Breast epithelium (tissue), 3 donors: ENCODE results near the gene HIVEP3.

Source experiments
- CTCF ChIP-seq, 3 donors: fragments of 450-650 bp; IDR thresholded peaks; one replicate each; pipeline ENCODE4 v1.5.1; 2016 to 2017; ENCODE audit warnings: antibody characterized with exemption in 3 of 3, mild to moderate bottlenecking in 3 of 3, moderate library complexity in 3 of 3
- POLR2A ChIP-seq: fragments of 450-650 bp; IDR thresholded peaks from one replicate; pipeline ENCODE4 v1.6.1; 2016; ENCODE audit warnings: antibody characterized with exemption, mild to moderate bottlenecking, moderate library complexity
- POLR2AphosphoS5 ChIP-seq, 3 donors: sonication (generic); formaldehyde crosslinking; IDR thresholded peaks; one replicate each; pipeline ENCODE4 v1.6.1; 2017; ENCODE audit warnings: antibody characterized with exemption in 3 of 3

GRCh38 chr1:41542196-41542930 is 376.4 kb downstream of the HIVEP3 start:
- TF ChIP-seq CTCF (IDR thresholded peaks at IDR 0.05) (no peak), POLR2A (no peak), POLR2AphosphoS5 (IDR thresholded peaks at IDR 0.05) (no peak)
